DND-41 (cell line): ENCODE measurements around the gene TYW1B.

ENCODE experiments used
- EZH2 ChIP-seq: IDR thresholded peaks from 3 replicates; pipeline ENCODE4 v1.6.1; 2012; ENCODE audit warnings: borderline replicate concordance, low read depth, mild to moderate bottlenecking, moderate library complexity, low read length, inconsistent platforms; ENCODE audit not compliant: severe bottlenecking
- TF ChIP-seq, protein P1 (sequence below): IDR thresholded peaks from 2 replicates; pipeline ENCODE4 v1.5.1; 2012; ENCODE audit warnings: borderline replicate concordance, low read length, moderate library complexity, mild to moderate bottlenecking; ENCODE audit not compliant: poor library complexity, severe bottlenecking; ENCODE audit errors: extremely low read depth

DNA sequence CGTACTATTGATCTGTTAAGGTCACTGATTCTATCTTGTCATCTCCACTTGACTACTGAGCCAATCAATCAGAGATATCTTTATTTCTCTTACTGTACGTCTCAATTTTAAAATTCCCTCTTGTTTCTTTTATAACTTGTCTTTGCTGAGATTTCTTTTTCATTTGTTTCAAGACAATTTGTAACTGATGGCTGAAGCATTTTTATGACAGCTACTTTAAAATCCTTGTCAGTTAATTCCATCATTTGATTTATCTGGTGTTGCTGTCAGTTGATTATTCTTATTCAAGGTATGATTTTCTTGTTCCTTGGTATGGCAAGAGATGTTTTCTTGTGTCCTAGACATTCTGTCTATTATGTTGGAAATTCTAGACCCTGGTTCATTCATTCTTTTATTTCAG lies 76.6 kb downstream of the TYW1B start:
- TF ChIP-seq EZH2, result no peak
- TF ChIP-seq, protein P1, sequence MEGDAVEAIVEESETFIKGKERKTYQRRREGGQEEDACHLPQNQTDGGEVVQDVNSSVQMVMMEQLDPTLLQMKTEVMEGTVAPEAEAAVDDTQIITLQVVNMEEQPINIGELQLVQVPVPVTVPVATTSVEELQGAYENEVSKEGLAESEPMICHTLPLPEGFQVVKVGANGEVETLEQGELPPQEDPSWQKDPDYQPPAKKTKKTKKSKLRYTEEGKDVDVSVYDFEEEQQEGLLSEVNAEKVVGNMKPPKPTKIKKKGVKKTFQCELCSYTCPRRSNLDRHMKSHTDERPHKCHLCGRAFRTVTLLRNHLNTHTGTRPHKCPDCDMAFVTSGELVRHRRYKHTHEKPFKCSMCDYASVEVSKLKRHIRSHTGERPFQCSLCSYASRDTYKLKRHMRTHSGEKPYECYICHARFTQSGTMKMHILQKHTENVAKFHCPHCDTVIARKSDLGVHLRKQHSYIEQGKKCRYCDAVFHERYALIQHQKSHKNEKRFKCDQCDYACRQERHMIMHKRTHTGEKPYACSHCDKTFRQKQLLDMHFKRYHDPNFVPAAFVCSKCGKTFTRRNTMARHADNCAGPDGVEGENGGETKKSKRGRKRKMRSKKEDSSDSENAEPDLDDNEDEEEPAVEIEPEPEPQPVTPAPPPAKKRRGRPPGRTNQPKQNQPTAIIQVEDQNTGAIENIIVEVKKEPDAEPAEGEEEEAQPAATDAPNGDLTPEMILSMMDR, result no peak
